HepG2 (cell line): Measurements from ENCODE around the gene OR8B4. TPM values are rescaled to one million over a fixed set of nuclear protein-coding genes. Genes with fewer than 3 reads are reported as not detected.

Experiments used
- ATAC-seq: fragments of 200-7000 bp; cut with Tn5 transposase; 3 replicates; pipeline ENCODE4 v1.9.1; 2020; ENCODE audit warnings: mild to moderate bottlenecking, moderate library complexity
- BruUV-seq: library from RNA; stranded (reverse); fragments of 400-500 nt; replicated peaks from 2 replicates; lab custom pipeline; 2021; lab: Mats Ljungman, UMichigan
- CTCF ChIA-PET: fragments of 300-600 bp; formaldehyde crosslinking; extraction: SDS; loops from one replicate; lab custom pipeline; 2021; ENCODE audit warnings: low total read pairs, inconsistent platforms, low intra/inter-chr PET ratio; lab: Yijun Ruan, JAX
- POLR2A ChIA-PET: fragments of 350-600 bp; sonication (Branson Sonifier 250); formaldehyde crosslinking; loops from one replicate; lab custom pipeline; 2020; ENCODE audit warnings: antibody characterized with exemption, inconsistent platforms; lab: Yijun Ruan, JAX
- DNase-seq: peaks from one replicate; pipeline ENCODE4 v3.0.0-alpha.2; 2015; ENCODE audit warnings: low spot score
- FAIRE-seq: peaks from 3 replicates; lab custom pipeline; 2011; peaks lifted over from hg19 to GRCh38; lab: Jason Lieb, UNC
- H2AFZ ChIP-seq: one replicate; pipeline ENCODE4 v1.6.1; 2011; ENCODE audit warnings: low read length, inconsistent platforms
- H3K27ac ChIP-seq: fragments of 300-600 bp; 3 replicates; pipeline ENCODE4 v1.8.0; 2011; ENCODE audit warnings: mixed run types, mild to moderate bottlenecking, mixed read lengths, low read length, inconsistent platforms; ENCODE audit not compliant: insufficient read depth; ENCODE audit errors: extremely low read length
- H3K27me3 ChIP-seq, 2 experiments: fragments of 200-600 bp in 1 of 2; 2 replicates in 1 of 2; 3 replicates in 1 of 2; pipeline versions ENCODE4 v1.6.0 to v1.8.0; 2011; ENCODE audit warnings: low read length in 2 of 2, mild to moderate bottlenecking in 2 of 2, moderate library complexity in 2 of 2, inconsistent platforms in 1 of 2; ENCODE audit not compliant: insufficient read depth in 2 of 2, control insufficient read depth in 1 of 2
- H3K36me3 ChIP-seq, 2 experiments: fragments of 200-600 bp in 1 of 2; replicated peaks in 1 of 2; 2 replicates in 1 of 2; 3 replicates in 1 of 2; pipeline versions ENCODE4 v1.5.1 to v1.8.0; 2011; ENCODE audit warnings: low read length in 2 of 2, inconsistent platforms in 1 of 2; ENCODE audit not compliant: insufficient read depth in 2 of 2, control insufficient read depth in 1 of 2
- H3K4me1 ChIP-seq: 2 replicates; pipeline ENCODE4 v1.5.1; 2012; ENCODE audit warnings: low read length, inconsistent platforms; ENCODE audit not compliant: insufficient read depth
- H3K4me2 ChIP-seq: 2 replicates; pipeline ENCODE4 v1.6.0; 2011; ENCODE audit warnings: low read depth, low read length, inconsistent platforms
- H3K4me3 ChIP-seq, 3 experiments: fragments of 200-600 bp in 1 of 3; sonication (generic), shearing (Covaris generic) in 1 of 3; replicated peaks in 1 of 3; 2 replicates each; pipeline ENCODE4 v1.5.1; 2011 to 2016; ENCODE audit warnings: low read length in 3 of 3, inconsistent platforms in 2 of 3, low read depth in 2 of 3, mild to moderate bottlenecking in 2 of 3, control low read depth in 1 of 3, mixed read lengths in 1 of 3; ENCODE audit not compliant: insufficient read depth in 1 of 3
- H3K79me2 ChIP-seq: one replicate; pipeline ENCODE4 v1.6.1; 2011; ENCODE audit warnings: low read length, inconsistent platforms; ENCODE audit not compliant: insufficient read depth
- H3K9ac ChIP-seq: 2 replicates; pipeline ENCODE4 v1.6.0; 2011; ENCODE audit warnings: mild to moderate bottlenecking, low read depth, low read length, inconsistent platforms; ENCODE audit not compliant: insufficient read depth
- H3K9me3 ChIP-seq: 2 replicates; pipeline ENCODE4 v1.5.1; 2012; ENCODE audit warnings: mild to moderate bottlenecking, low read length
- H4K20me1 ChIP-seq: 2 replicates; pipeline ENCODE4 v1.6.0; 2011; ENCODE audit warnings: inconsistent platforms, mild to moderate bottlenecking, low read length, moderate library complexity; ENCODE audit not compliant: insufficient read depth
- CTCF ChIP-seq: sonication (generic); formaldehyde crosslinking; IDR thresholded peaks from 2 replicates; pipeline ENCODE4 v1.5.0; 2020; ENCODE audit warnings: mild to moderate bottlenecking, missing genetic modification reagents, moderate library complexity
- DZIP1 ChIP-seq: sonication (generic); formaldehyde crosslinking; IDR thresholded peaks from 2 replicates; pipeline ENCODE4 v1.5.0; 2020; ENCODE audit warnings: mild to moderate bottlenecking, missing genetic modification reagents
- FOXP4 ChIP-seq: sonication (generic); formaldehyde crosslinking; IDR thresholded peaks from 2 replicates; pipeline ENCODE4 v1.4.0; 2020; ENCODE audit warnings: missing genetic modification reagents
- GABPB1 ChIP-seq: IDR thresholded peaks from 2 replicates; pipeline ENCODE4 v1.6.1; 2016; ENCODE audit warnings: mild to moderate bottlenecking, missing genetic modification reagents, moderate library complexity, missing compliant biosample characterization
- HDAC1 ChIP-seq: sonication (generic); formaldehyde crosslinking; IDR thresholded peaks from 2 replicates; pipeline ENCODE4 v1.5.1; 2020; ENCODE audit warnings: mild to moderate bottlenecking, missing genetic modification reagents
- KDM5B ChIP-seq: sonication (generic); formaldehyde crosslinking; IDR thresholded peaks from 2 replicates; pipeline ENCODE4 v1.4.0; 2020; ENCODE audit warnings: missing genetic modification reagents, mild to moderate bottlenecking, borderline replicate concordance
- MYC ChIP-seq: sonication (generic); formaldehyde crosslinking; IDR thresholded peaks from 2 replicates; pipeline ENCODE4 v1.9.0; 2021; ENCODE audit warnings: missing genetic modification reagents, borderline replicate concordance
- NFE2L2 ChIP-seq: fragments of 150-350 bp; IDR thresholded peaks from 2 replicates; pipeline ENCODE4 v1.6.1; 2014; ENCODE audit warnings: low read length
- SOX6 ChIP-seq, 2 experiments: fragments of 450-650 bp in 1 of 2; sonication (generic) in 1 of 2; formaldehyde crosslinking in 1 of 2; IDR thresholded peaks; 2 replicates each; pipeline versions ENCODE4 v1.4.0 to v1.6.1; 2017 to 2020; ENCODE audit warnings: antibody characterized with exemption in 1 of 2, mild to moderate bottlenecking in 1 of 2, missing genetic modification reagents in 1 of 2
- ZBTB21 ChIP-seq: sonication (generic); formaldehyde crosslinking; IDR thresholded peaks from 2 replicates; pipeline ENCODE4 v1.4.0; 2020; ENCODE audit warnings: missing genetic modification reagents
- ZGPAT ChIP-seq: IDR thresholded peaks from 2 replicates; pipeline ENCODE4 v1.6.1; 2016; ENCODE audit warnings: mild to moderate bottlenecking
- ZKSCAN8 ChIP-seq: IDR thresholded peaks from 2 replicates; pipeline ENCODE4 v1.6.1; 2016; ENCODE audit warnings: borderline replicate concordance, missing genetic modification reagents, missing compliant biosample characterization
- ZNF101 ChIP-seq: sonication (generic); formaldehyde crosslinking; IDR thresholded peaks from 2 replicates; pipeline ENCODE4 v1.4.0; 2020; ENCODE audit warnings: mild to moderate bottlenecking, low read depth, missing genetic modification reagents, borderline replicate concordance
- ZNF326 ChIP-seq: sonication (generic); formaldehyde crosslinking; IDR thresholded peaks from 2 replicates; pipeline ENCODE4 v1.4.0; 2020; ENCODE audit warnings: missing genetic modification reagents, borderline replicate concordance
- ZNF557 ChIP-seq: sonication (generic); formaldehyde crosslinking; IDR thresholded peaks from 2 replicates; pipeline ENCODE4 v1.4.0; 2020; ENCODE audit warnings: missing genetic modification reagents
- in situ Hi-C: cut with HindIII; loops from 2 replicates; pipeline ENCODE4 v1.10.0; 2017; ENCODE audit warnings: low pct_unique_long_range_greater_than_20kb; ENCODE audit not compliant: extremely low pct_ligation_motif_present
- intact Hi-C: fragments of 100-400 bp; cut with micrococcal nuclease; formaldehyde crosslinking; loops from one replicate; pipeline ENCODE4 v1.10.0; 2022; ENCODE audit not compliant: unreplicated experiment
- polyA plus RNA-seq, 8 experiments: library from polyadenylated mRNA; depleted of rRNA in 3 of 8; stranded (reverse) in 7 of 8; unstranded in 1 of 8; fragments of >200 nt; fragmentation: Illumina TruSeq in 4 of 8; extraction: Trizol in 4 of 8; gene quantifications; 2 replicates each; pipeline versions ENCODE4 v1.2.1 to v1.2.3, GENCODE V29; 2011 to 2016; ENCODE audit warnings: low read depth in 4 of 8, missing spikeins in 1 of 8, mixed read lengths in 1 of 8; ENCODE audit not compliant: insufficient read depth in 1 of 8
- total RNA-seq, 5 experiments: library from RNA; depleted of rRNA; stranded (reverse); fragments of >200 nt; fragmentation: Illumina TruSeq; extraction: Trizol; gene quantifications; 2 replicates each; pipeline ENCODE4 v1.2.3, GENCODE V29; 2016; ENCODE audit warnings: low read depth in 1 of 5

The OR8B4 gene
- total and polyA plus RNA-seq, 2 of the 13 experiments (the other 11 are each of a cell fraction or from before 2014, with no cell fraction given): not detected

GRCh38 chr11:124402326-124402922, 22.2 kb downstream of the OR8B4 start (continued):
- TF ChIP-seq FOXP4 (CRISPR knock-in tag) (no peak), NFE2L2 (no peak), ZNF326 (CRISPR knock-in tag) (no peak), CTCF (CRISPR knock-in tag) (peak; percentile 68)

- intact Hi-C loops (no loop called here), in situ Hi-C loops (no loop called here)
- DNase-seq (no peak), ATAC-seq (no peak), FAIRE-seq (no peak)
- Histone ChIP-seq H3K79me2 (no peaks in the 10 kb centered on the region), H3K4me3 (no peak within 1 kb of the TSS), H3K27me3 (no peaks in the 10 kb centered on the region), H3K27ac (no peak within 1 kb of the TSS), H3K4me1 (no peaks in the 10 kb centered on the region), H3K36me3 (no peaks in the 10 kb centered on the region), H4K20me1 (no peaks in the 10 kb centered on the region), H3K9ac (no peak within 1 kb of the TSS), H3K4me2 (no peak within 1 kb of the TSS), H2AFZ (no peak within 1 kb of the TSS), H3K9me3 (no peaks in the 10 kb centered on the region)
- ChIA-PET POLR2A (no interaction called here), CTCF (no interaction called here)
- TF ChIP-seq DZIP1 (CRISPR knock-in tag) (no peak), ZNF557 (CRISPR knock-in tag) (no peak), SOX6 (IDR thresholded peaks at IDR 0.05) (no peak), SOX6 (CRISPR knock-in tag; IDR thresholded peaks at IDR 0.05) (no peak), ZGPAT (no peak), MYC (no peak), ZBTB21 (CRISPR knock-in tag) (no peak), KDM5B (CRISPR knock-in tag) (no peak), ZKSCAN8 (CRISPR knock-in tag) (no peak), ZNF101 (CRISPR knock-in tag) (no peak), HDAC1 (CRISPR knock-in tag) (no peak), GABPB1 (no peak)
- BruUV-seq: no TSS peak
Measured at GRCh38 chr11:124398924-124399323, 25.7 kb downstream of the OR8B4 start, which contains the start of gene OR8B3. Gene OR8B3 (minus strand): TSS chr11:124399024. CDS start chr11:124397351, 1,673 bp downstream.
